Measurements from ENCODE around the gene SAV1. TPM values are rescaled to one million over a fixed set of nuclear protein-coding genes. Genes with fewer than 3 reads are reported as not detected.

SAV1 gene
- polyA plus RNA-seq, 1 of the 3 experiments (the other 2 are of a cell fraction), result 8.9 TPM

GRCh38 chr14:50658203-50658602 lies 9.9 kb downstream of the SAV1 start:
- no peak overlapping the region for H3K9ac ChIP-seq
- no peaks in the 10 kb centered on the region for H3F3A ChIP-seq (replicated peaks; ENCODE audit: insufficient read depth)
- no peaks in the 10 kb centered on the region for H3K27me3 ChIP-seq (ENCODE audit: insufficient read depth)
- H4K20me1 ChIP-seq (ENCODE audit: insufficient read depth), result no peaks in the 10 kb centered on the region
- H2AFZ ChIP-seq (ENCODE audit: low read depth), result no peak overlapping the region; the same call in 1 of the 2 replicates
- peak overlapping the region in 1 of 2 experiments; percentile 23; a peak in 1 of 4 replicates for H3K27ac ChIP-seq (ENCODE audit: low read depth in 2 of 2, low read length in 1 of 2)
- CTCF ChIA-PET, result no interaction called here
- no peaks in the 10 kb centered on the region for H3K9me2 ChIP-seq
- POLR2A ChIA-PET, result interaction anchor here (1.3 to 1.6 kb wide), 1 partner anchor 10 kb away, joined by 4 to 6 read pairs; the partner anchor contains the start of gene SAV1
- peaks cover 93% of the 10 kb centered on the region for H3K79me2 ChIP-seq (ENCODE audit: insufficient read depth)
- peaks cover 0 to 17% of the 10 kb centered on the region in 2 experiments; a peak in 3 of 4 replicates for H3K4me1 ChIP-seq (ENCODE audit: control insufficient read depth in 1 of 2, insufficient read depth in 2 of 2, low read depth in 1 of 2, low read length in 1 of 2)
- no peak overlapping the region for H3K4me3 ChIP-seq (ENCODE audit: low read depth in 2 of 2, low read length in 1 of 2)
- no peaks in the 10 kb centered on the region for H3K9me3 ChIP-seq
- TF ChIP-seq JUND (IDR thresholded peaks at IDR 0.05), result no peak
- no peak for TF ChIP-seq GABPA (IDR thresholded peaks at IDR 0.05; ENCODE audit: low read depth)
- TF ChIP-seq RFX5 (IDR thresholded peaks at IDR 0.05; ENCODE audit: low read length), result no peak
- TF ChIP-seq GATA2 (CRISPR knock-in tag; IDR thresholded peaks at IDR 0.05), result no peak
- TF ChIP-seq EP300 (IDR thresholded peaks at IDR 0.05; ENCODE audit: borderline replicate concordance in 1 of 2, low read depth in 1 of 2, low read length in 1 of 2), result no peak
- TF ChIP-seq FOXJ3 (CRISPR knock-in tag; IDR thresholded peaks at IDR 0.05), result no peak
- no peak for TF ChIP-seq NFIC (IDR thresholded peaks at IDR 0.05; ENCODE audit: borderline replicate concordance)
- TF ChIP-seq USF1 (IDR thresholded peaks at IDR 0.05; ENCODE audit: borderline replicate concordance, low read depth), result no peak
- TF ChIP-seq TCF12 (IDR thresholded peaks at IDR 0.05), result no peak
- 67% methylated on average over 6 of the region's 6 CpGs for WGBS (ENCODE audit: low lambda C conversion rate)
- no peak overlapping the region for H3K4me2 ChIP-seq
- peaks cover 3 to 14% of the 10 kb centered on the region in 2 experiments for H3K36me3 ChIP-seq (replicated peaks in 1 of 2; ENCODE audit: control insufficient read depth in 1 of 2, insufficient read depth in 2 of 2, low read length in 1 of 2)
- no peak for DNase-seq

DNA sequence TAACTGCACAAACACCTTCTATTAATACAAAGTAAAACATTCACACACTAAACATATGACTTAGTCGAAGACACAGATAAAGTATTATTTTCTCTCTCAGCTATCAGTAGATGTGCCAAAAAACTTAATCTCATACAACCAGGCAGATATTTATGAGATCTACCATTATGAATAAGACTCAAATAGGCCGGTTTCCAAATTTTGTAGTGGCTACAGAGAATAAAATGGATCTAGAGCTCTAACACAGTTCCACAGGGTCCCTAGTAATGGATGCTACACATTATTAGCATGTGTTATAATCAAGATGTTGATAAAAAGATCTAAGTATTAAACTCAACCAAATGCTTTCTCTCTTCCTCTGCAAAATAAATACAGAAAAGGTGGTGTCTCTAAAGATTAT lies 10.4 kb downstream of the SAV1 start:
- Histone ChIP-seq H3K4me3 (ENCODE audit: low read depth in 2 of 2, low read length in 1 of 2) (no peak overlapping the region), H3K4me2 (0 out of 2 replicates have a peak overlapping the region, but pooled peaks have one; percentile 10), H2AFZ (ENCODE audit: low read depth) (no peak overlapping the region; the same call in 1 of the 2 replicates), H3K27me3 (ENCODE audit: insufficient read depth) (no peaks in the 10 kb centered on the region), H3K27ac (ENCODE audit: low read depth in 2 of 2, low read length in 1 of 2) (peak overlapping the region in 1 of 2 experiments; percentile 23; a peak in 1 of 4 replicates), H3K4me1 (ENCODE audit: control insufficient read depth in 1 of 2, insufficient read depth in 2 of 2, low read depth in 1 of 2, low read length in 1 of 2) (peaks cover 0 to 17% of the 10 kb centered on the region in 2 experiments; a peak in 3 of 4 replicates), H3K9me2 (no peaks in the 10 kb centered on the region), H3K9ac (no peak overlapping the region), H3K79me2 (ENCODE audit: insufficient read depth) (peaks cover 93% of the 10 kb centered on the region), H3K9me3 (no peaks in the 10 kb centered on the region), H3K36me3 (replicated peaks in 1 of 2; ENCODE audit: control insufficient read depth in 1 of 2, insufficient read depth in 2 of 2, low read length in 1 of 2) (peaks cover 3 to 14% of the 10 kb centered on the region in 2 experiments), H4K20me1 (ENCODE audit: insufficient read depth) (no peaks in the 10 kb centered on the region), H3F3A (replicated peaks; ENCODE audit: insufficient read depth) (no peaks in the 10 kb centered on the region)
- 83% methylated on average over 2 of the region's 2 CpGs for WGBS (ENCODE audit: low lambda C conversion rate)
- ChIA-PET POLR2A (interaction anchor here (1.3 kb wide), 1 partner anchor 10 kb away, joined by 4 read pairs; the partner anchor contains the start of gene SAV1), CTCF (interaction anchor here (1.2 kb wide), 1 partner anchor 9 kb away, joined by 3 read pairs; no protein-coding TSS in a partner anchor)
- DNase-seq, result no peak
- TF ChIP-seq TAF1 (IDR thresholded peaks at IDR 0.05; ENCODE audit: borderline replicate concordance, low read depth, low read length) (no peak), MEF2A (IDR thresholded peaks at IDR 0.05; ENCODE audit: borderline replicate concordance, low read depth) (no peak), TCF12 (IDR thresholded peaks at IDR 0.05) (no peak), RFX5 (IDR thresholded peaks at IDR 0.05; ENCODE audit: low read length) (no peak), MXI1 (IDR thresholded peaks at IDR 0.05; ENCODE audit: low read depth, low read length) (no peak), USF1 (IDR thresholded peaks at IDR 0.05; ENCODE audit: borderline replicate concordance, low read depth) (no peak), NRF1 (IDR thresholded peaks at IDR 0.05; ENCODE audit: low read depth, low read length) (no peak), CHD2 (IDR thresholded peaks at IDR 0.05; ENCODE audit: low read length, partially characterized antibody) (no peak), YY1 (IDR thresholded peaks at IDR 0.05; ENCODE audit: low read depth) (no peak), SMC3 (IDR thresholded peaks at IDR 0.05; ENCODE audit: low read depth, low read length) (no peak), ZBTB33 (IDR thresholded peaks at IDR 0.05; ENCODE audit: borderline replicate concordance, low read depth) (no peak), NFIC (IDR thresholded peaks at IDR 0.05; ENCODE audit: borderline replicate concordance) (no peak), FOSL2 (IDR thresholded peaks at IDR 0.05; ENCODE audit: borderline replicate concordance, low read depth) (no peak)
- TF ChIP-seq, protein P1, sequence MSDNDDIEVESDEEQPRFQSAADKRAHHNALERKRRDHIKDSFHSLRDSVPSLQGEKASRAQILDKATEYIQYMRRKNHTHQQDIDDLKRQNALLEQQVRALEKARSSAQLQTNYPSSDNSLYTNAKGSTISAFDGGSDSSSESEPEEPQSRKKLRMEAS (IDR thresholded peaks at IDR 0.05; ENCODE audit: low read depth), result no peak
- TF ChIP-seq, protein P2, sequence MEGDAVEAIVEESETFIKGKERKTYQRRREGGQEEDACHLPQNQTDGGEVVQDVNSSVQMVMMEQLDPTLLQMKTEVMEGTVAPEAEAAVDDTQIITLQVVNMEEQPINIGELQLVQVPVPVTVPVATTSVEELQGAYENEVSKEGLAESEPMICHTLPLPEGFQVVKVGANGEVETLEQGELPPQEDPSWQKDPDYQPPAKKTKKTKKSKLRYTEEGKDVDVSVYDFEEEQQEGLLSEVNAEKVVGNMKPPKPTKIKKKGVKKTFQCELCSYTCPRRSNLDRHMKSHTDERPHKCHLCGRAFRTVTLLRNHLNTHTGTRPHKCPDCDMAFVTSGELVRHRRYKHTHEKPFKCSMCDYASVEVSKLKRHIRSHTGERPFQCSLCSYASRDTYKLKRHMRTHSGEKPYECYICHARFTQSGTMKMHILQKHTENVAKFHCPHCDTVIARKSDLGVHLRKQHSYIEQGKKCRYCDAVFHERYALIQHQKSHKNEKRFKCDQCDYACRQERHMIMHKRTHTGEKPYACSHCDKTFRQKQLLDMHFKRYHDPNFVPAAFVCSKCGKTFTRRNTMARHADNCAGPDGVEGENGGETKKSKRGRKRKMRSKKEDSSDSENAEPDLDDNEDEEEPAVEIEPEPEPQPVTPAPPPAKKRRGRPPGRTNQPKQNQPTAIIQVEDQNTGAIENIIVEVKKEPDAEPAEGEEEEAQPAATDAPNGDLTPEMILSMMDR (IDR thresholded peaks at IDR 0.05), result no peak

Data from SK-N-SH (cell line).